Nephron (organoid): ENCODE results near the gene RXRA.

Experiments
- H3K27ac Mint-ChIP-seq, 3 experiments: 2 replicates each; pipeline ENCODE4 v1.8.0; 2020; ENCODE audit warnings: mixed read lengths in 3 of 3, mild to moderate bottlenecking in 2 of 3, moderate library complexity in 1 of 3
- H3K27me3 Mint-ChIP-seq: 2 replicates; pipeline ENCODE4 v1.8.0; 2021; ENCODE audit warnings: low read depth, mild to moderate bottlenecking, moderate library complexity, mixed read lengths
- H3K36me3 Mint-ChIP-seq: 2 replicates; pipeline ENCODE4 v1.8.0; 2020; ENCODE audit warnings: low read depth, mixed read lengths
- H3K4me1 Mint-ChIP-seq: 2 replicates; pipeline ENCODE4 v1.8.0; 2020; ENCODE audit warnings: mixed read lengths
- H3K4me3 Mint-ChIP-seq, 3 experiments: 2 replicates each; pipeline ENCODE4 v1.8.0; 2020; ENCODE audit warnings: mild to moderate bottlenecking in 3 of 3, mixed read lengths in 3 of 3, moderate library complexity in 2 of 3
- H3K9me3 Mint-ChIP-seq: 2 replicates; pipeline ENCODE4 v1.8.0; 2020; ENCODE audit warnings: mixed read lengths
- TF ChIP-seq, protein P1 (sequence below), 3 experiments: fragments of 200-600 bp; sonication (generic); IDR thresholded peaks; one replicate each; pipeline ENCODE4 v1.5.0; 2021; ENCODE audit warnings: antibody characterized with exemption in 3 of 3; ENCODE audit not compliant: unreplicated experiment in 3 of 3

Gene RXRA

DNA sequence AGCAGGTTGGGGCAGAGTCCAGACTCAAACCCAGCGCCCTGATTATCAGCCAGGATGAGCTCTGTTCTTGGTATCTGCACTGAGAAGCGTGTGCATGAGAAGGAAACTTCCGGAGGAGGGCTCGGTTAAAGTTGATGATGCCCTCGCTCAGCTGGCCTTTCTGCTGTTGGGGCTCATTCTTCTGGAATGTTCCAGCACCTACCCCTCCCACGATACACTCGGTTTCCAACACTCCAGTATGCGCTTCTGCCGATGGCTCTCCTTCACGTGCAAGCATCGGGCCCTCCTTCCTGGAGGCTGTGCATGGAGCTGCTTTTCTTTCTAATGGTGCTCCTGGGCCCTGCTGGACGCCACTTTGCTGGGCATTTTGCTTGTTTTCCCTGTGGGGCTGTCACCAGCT lies 134.0 kb downstream of the RXRA start:
- no peaks in the 10 kb centered on the region for H3K27me3 Mint-ChIP-seq
- H3K9me3 Mint-ChIP-seq = no peaks in the 10 kb centered on the region
- TF ChIP-seq, protein P1, sequence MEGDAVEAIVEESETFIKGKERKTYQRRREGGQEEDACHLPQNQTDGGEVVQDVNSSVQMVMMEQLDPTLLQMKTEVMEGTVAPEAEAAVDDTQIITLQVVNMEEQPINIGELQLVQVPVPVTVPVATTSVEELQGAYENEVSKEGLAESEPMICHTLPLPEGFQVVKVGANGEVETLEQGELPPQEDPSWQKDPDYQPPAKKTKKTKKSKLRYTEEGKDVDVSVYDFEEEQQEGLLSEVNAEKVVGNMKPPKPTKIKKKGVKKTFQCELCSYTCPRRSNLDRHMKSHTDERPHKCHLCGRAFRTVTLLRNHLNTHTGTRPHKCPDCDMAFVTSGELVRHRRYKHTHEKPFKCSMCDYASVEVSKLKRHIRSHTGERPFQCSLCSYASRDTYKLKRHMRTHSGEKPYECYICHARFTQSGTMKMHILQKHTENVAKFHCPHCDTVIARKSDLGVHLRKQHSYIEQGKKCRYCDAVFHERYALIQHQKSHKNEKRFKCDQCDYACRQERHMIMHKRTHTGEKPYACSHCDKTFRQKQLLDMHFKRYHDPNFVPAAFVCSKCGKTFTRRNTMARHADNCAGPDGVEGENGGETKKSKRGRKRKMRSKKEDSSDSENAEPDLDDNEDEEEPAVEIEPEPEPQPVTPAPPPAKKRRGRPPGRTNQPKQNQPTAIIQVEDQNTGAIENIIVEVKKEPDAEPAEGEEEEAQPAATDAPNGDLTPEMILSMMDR (IDR thresholded peaks at IDR 0.05; ENCODE audit: unreplicated experiment in 3 of 3) = no peak
- H3K4me3 Mint-ChIP-seq = no peak overlapping the region
- H3K36me3 Mint-ChIP-seq = no peaks in the 10 kb centered on the region
- H3K4me1 Mint-ChIP-seq = peaks cover 13% of the 10 kb centered on the region
- peak overlapping the region in 2 of 3 experiments; percentile 72 to 85 for H3K27ac Mint-ChIP-seq

DNA sequence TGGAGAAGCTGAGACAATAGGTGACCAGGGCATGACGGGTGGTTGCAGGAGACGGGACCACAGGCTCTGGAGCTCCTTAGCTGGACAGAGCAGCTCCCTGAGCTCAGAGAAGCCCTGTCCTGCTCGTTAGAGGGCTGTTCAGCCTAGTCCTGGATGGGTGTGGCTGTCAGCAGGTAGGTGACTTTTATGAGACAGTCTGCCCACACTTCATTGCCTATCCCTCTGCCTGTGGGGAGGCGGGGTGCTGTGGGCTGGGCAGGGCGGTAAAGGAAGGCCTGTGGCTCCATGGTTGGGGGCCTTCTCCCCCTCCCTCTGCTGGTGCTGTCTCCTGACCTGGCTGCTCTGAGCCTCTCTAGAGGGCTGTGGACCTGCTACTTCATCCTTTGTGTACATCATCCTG lies 134.6 kb downstream of the RXRA start:
- H3K4me1 Mint-ChIP-seq = peaks cover 13% of the 10 kb centered on the region
- H3K27me3 Mint-ChIP-seq = no peaks in the 10 kb centered on the region
- no peaks in the 10 kb centered on the region for H3K9me3 Mint-ChIP-seq
- TF ChIP-seq, protein P1 (IDR thresholded peaks at IDR 0.05; ENCODE audit: unreplicated experiment in 3 of 3) = no peak
- H3K4me3 Mint-ChIP-seq = no peak overlapping the region
- H3K36me3 Mint-ChIP-seq = no peaks in the 10 kb centered on the region
- H3K27ac Mint-ChIP-seq = no peak overlapping the region

DNA sequence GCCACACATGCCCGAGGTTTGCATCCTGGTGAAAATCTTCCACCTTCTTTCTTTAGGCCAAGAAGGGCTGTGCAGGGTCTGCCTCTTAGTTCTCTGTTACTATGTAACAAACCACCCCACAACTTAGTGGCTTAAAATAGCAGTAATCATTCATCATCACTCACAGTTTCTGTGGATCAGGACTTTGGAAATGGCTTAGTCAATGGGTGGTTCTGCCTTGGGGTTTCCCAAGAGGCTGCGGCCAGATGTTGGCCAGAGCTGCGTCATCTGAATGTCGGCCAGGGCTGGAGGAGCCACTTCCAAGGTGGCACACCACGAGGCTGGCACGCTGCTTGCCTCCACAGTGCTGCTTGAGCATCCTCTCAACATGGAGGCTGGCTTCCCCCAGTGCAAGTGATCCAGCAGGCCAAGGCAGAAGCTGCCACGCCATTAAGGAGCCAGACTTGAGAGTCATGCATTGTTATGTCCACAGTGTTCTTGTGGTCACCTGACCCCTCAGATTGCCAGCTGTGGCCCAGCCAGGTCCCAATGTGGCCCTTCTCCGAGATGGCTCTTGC lies 135.2 kb downstream of the RXRA start:
- Mint-ChIP-seq H3K4me1 (peaks cover 7% of the 10 kb centered on the region), H3K27me3 (no peaks in the 10 kb centered on the region), H3K27ac (no peak overlapping the region), H3K9me3 (no peaks in the 10 kb centered on the region), H3K36me3 (no peaks in the 10 kb centered on the region), H3K4me3 (no peak overlapping the region)
- TF ChIP-seq, protein P1 (IDR thresholded peaks at IDR 0.05; ENCODE audit: unreplicated experiment in 3 of 3) = no peak

DNA sequence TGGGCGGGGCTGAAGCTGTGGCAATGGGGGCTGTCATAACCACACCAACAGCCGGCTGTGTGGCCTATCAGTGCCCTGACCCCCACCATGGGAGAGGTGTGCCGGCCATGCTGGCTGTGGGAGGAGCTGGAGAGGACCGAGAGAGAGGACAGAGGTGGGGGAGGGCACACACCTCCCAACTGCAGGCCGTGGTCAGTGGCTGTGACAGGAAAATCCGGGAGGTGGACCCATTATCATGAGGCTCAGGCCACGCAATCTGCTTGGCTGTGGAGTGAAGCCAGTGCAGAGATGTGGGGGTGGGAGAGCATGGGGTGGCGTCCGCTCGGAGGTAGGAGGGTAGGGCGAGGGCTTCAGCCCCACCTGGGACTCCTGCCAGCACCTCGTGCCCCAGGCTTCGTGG lies 136.1 kb downstream of the RXRA start:
- TF ChIP-seq, protein P1 (IDR thresholded peaks at IDR 0.05; ENCODE audit: unreplicated experiment in 3 of 3) = no peak
- H3K27ac Mint-ChIP-seq = peak overlapping the region in 1 of 3 experiments; percentile 70
- no peaks in the 10 kb centered on the region for H3K36me3 Mint-ChIP-seq
- peaks cover 5% of the 10 kb centered on the region for H3K4me1 Mint-ChIP-seq
- H3K4me3 Mint-ChIP-seq = no peak overlapping the region
- H3K27me3 Mint-ChIP-seq = no peaks in the 10 kb centered on the region
- no peaks in the 10 kb centered on the region for H3K9me3 Mint-ChIP-seq

DNA sequence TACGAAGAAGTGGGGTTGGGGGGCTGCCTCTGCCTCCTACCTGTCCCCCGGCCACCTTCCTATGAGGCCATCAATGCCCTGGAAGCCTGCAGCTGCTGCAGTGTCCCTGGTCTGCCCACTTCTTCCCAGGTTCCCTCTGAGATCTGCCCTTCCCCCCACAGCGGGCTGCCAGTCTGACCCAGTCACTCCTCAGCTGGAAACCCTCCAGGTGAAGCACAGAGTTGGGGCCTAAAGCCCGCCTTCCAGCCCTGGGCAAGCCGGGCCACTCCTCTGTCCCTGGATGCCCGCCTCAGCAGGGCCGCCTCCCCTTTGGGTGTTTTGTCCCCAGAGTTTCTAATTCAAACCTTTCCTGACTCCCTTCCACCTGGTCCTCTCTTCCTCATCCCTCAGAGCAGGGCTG lies 137.0 kb downstream of the RXRA start:
- Mint-ChIP-seq H3K4me3 (no peak overlapping the region), H3K27me3 (no peaks in the 10 kb centered on the region), H3K27ac (no peak overlapping the region), H3K9me3 (no peaks in the 10 kb centered on the region), H3K4me1 (peaks cover 12% of the 10 kb centered on the region), H3K36me3 (no peaks in the 10 kb centered on the region)
- TF ChIP-seq, protein P1 (IDR thresholded peaks at IDR 0.05; ENCODE audit: unreplicated experiment in 3 of 3) = no peak

DNA sequence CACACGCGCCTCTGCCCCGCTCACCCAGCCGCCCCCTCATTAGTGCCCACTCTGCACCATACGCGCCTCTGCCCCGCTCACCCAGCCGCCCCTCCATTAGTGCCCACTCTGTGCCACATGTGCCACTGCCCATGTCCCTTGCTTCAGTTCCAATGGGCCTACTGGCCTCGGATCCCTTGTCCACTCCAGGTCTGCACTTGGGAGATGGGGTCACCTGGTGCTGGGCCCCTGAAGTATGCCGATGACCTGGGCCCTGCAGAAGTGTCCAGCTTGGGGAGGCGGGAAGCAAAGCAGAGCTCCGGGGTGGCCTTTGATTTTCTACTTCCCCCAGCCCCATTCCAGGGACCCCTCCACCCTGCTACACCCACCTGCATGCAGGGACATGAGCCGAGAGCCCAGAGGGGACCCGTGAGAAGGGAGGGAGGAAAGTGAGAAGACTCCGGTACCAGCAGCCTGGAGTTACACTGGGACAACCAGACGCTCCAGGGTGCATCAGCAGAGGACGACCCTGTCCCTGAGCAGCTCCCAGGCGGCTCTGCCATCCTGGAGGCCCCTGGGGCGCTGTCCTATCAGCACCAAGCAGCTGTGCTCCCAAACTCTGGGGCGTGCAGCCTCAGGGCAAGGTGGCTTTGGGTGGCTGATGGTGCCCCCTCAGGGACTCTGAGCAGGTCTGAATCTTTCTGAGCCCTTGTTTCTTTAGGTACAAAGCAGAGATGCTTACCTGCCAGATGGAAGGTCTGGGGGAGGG lies 140.8 kb downstream of the RXRA start:
- Mint-ChIP-seq H3K4me3 (no peak overlapping the region), H3K27me3 (no peaks in the 10 kb centered on the region), H3K27ac (peak overlapping the region in 1 of 3 experiments; percentile 11)

More for the DNA sequence above, 140.8 kb downstream of the RXRA start:
- Mint-ChIP-seq H3K36me3 (no peaks in the 10 kb centered on the region), H3K9me3 (no peaks in the 10 kb centered on the region), H3K4me1 (peaks cover 6% of the 10 kb centered on the region)
- TF ChIP-seq, protein P1 (IDR thresholded peaks at IDR 0.05; ENCODE audit: unreplicated experiment in 3 of 3) = no peak
